OCI-LY3 (cell line): ENCODE measurements around the gene CCNB1IP1.
"Not testable (repeated sequence)": the region's sequence is repeated elsewhere in the genome, so short reads cannot be mapped to it uniquely, and the experiment has no call there.

Source experiments
- CTCF ChIP-seq: fragments of 200-600, 300-600 bp; sonication (generic); IDR thresholded peaks from 2 replicates; pipeline ENCODE4 v1.5.1; 2014; ENCODE audit warnings: antibody characterized with exemption, low read length, low read depth
- EZH2phosphoT487 ChIP-seq: fragments of 200-600 bp; shearing (Covaris generic); IDR thresholded peaks from 2 replicates; pipeline ENCODE4 v1.6.1; 2018; ENCODE audit warnings: antibody characterized with exemption, mixed run types, low read depth

- not testable (repeated sequence) for TF ChIP-seq CTCF, EZH2phosphoT487
Measured at GRCh38 chr14:20280265-20280664, 52.8 kb downstream of the CCNB1IP1 start.
